Femur (tissue), 1 donor: ENCODE data around the gene BNIP1.
"Not testable (repeated sequence)": the region's sequence is repeated elsewhere in the genome, so short reads cannot be mapped to it uniquely, and the experiment has no call there.

Experiments used
- DNase-seq: peaks from one replicate; pipeline ENCODE4 v3.0.0-alpha.2; 2017

The BNIP1 gene

GRCh38 chr5:173144200-173145176, at the start of gene BNIP1:
Gene BNIP1 (plus strand): TSS chr5:173144531. CDS start chr5:173144546, 15 bp downstream.
- peak; percentile 95 for DNase-seq

- DNase-seq, result no peak
These were observed 45.5 kb upstream of the BNIP1 start for GRCh38 chr5:173098787-173099186.

GRCh38 chr5:173099461-173099860, 44.9 kb upstream of the BNIP1 start:
- no peak for DNase-seq

GRCh38 chr5:173101245-173101644, 43.1 kb upstream of the BNIP1 start:
- DNase-seq, result no peak

- DNase-seq, result no peak
These were observed 40.9 kb upstream of the BNIP1 start for GRCh38 chr5:173103411-173103810.

- no peak for DNase-seq
These were observed 35.4 kb upstream of the BNIP1 start for GRCh38 chr5:173108914-173109313.

- DNase-seq, result no peak
These were observed 29.8 kb upstream of the BNIP1 start for GRCh38 chr5:173114536-173114935.

GRCh38 chr5:173119719-173120118, 24.6 kb upstream of the BNIP1 start:
- no peak for DNase-seq

GRCh38 chr5:173123416-173123815, 20.9 kb upstream of the BNIP1 start:
- no peak for DNase-seq

GRCh38 chr5:173132166-173132565, 12.2 kb upstream of the BNIP1 start:
- DNase-seq, result not testable (repeated sequence)

- no peak for DNase-seq
These were observed 5.6 kb upstream of the BNIP1 start for GRCh38 chr5:173138707-173139106.

- DNase-seq, result no peak
These were observed 4.7 kb upstream of the BNIP1 start for GRCh38 chr5:173139631-173140030.

GRCh38 chr5:173140769-173141168, 3.6 kb upstream of the BNIP1 start:
- DNase-seq, result no peak

- DNase-seq, result no peak
These were observed 764 bp upstream of the BNIP1 start for GRCh38 chr5:173143567-173143966.

- no peak for DNase-seq
These were observed 4.0 kb downstream of the BNIP1 start for GRCh38 chr5:173148354-173148753.

GRCh38 chr5:173152547-173152946, 8.2 kb downstream of the BNIP1 start:
- DNase-seq, result no peak

GRCh38 chr5:173153842-173154241, 9.5 kb downstream of the BNIP1 start:
- DNase-seq, result no peak

GRCh38 chr5:173154619-173155018, 10.3 kb downstream of the BNIP1 start:
- not testable (repeated sequence) for DNase-seq

GRCh38 chr5:173155912-173156311, 11.6 kb downstream of the BNIP1 start:
- peak; percentile 41 for DNase-seq

- DNase-seq, result no peak
These were observed 14.0 kb downstream of the BNIP1 start for GRCh38 chr5:173158366-173158765.

- no peak for DNase-seq
These were observed 14.9 kb downstream of the BNIP1 start for GRCh38 chr5:173159256-173159655.

- no peak for DNase-seq
These were observed 16.8 kb downstream of the BNIP1 start for GRCh38 chr5:173161148-173161547.

- no peak for DNase-seq
These were observed 18.9 kb downstream of the BNIP1 start for GRCh38 chr5:173163219-173163618.

- no peak for DNase-seq
These were observed 21.1 kb downstream of the BNIP1 start for GRCh38 chr5:173165177-173166016.
